HepG2 (cell line): ENCODE data around the gene TSKU. TPM values are rescaled to one million over a fixed set of nuclear protein-coding genes. Genes with fewer than 3 reads are reported as not detected.
A peak's percentile ranks its signal among the peaks of the same experiment; 100 is the strongest.

ENCODE experiments used
- CEBPG ChIP-seq: IDR thresholded peaks from 2 replicates; pipeline ENCODE4 v1.6.1; 2016
- ELF1 ChIP-seq: sonication (generic); formaldehyde crosslinking; IDR thresholded peaks from 2 replicates; pipeline ENCODE4 v1.4.0; 2020; ENCODE audit warnings: missing genetic modification reagents
- EP300 ChIP-seq, 3 experiments: sonication (generic) in 1 of 3; formaldehyde crosslinking in 1 of 3; IDR thresholded peaks; 2 replicates each; pipeline versions ENCODE4 v1.5.1 to v1.6.1; 2011 to 2020; ENCODE audit warnings: low read depth in 2 of 3, low read length in 2 of 3, borderline replicate concordance in 1 of 3, improper control_type of control experiment in 1 of 3, mild to moderate bottlenecking in 1 of 3, missing genetic modification reagents in 1 of 3, moderate library complexity in 1 of 3
- GATA4 ChIP-seq: sonication (generic); IDR thresholded peaks from 2 replicates; pipeline ENCODE4 v1.6.1; 2016; ENCODE audit warnings: antibody characterized with exemption, low read depth, borderline replicate concordance
- HDAC1 ChIP-seq: sonication (generic); formaldehyde crosslinking; IDR thresholded peaks from 2 replicates; pipeline ENCODE4 v1.5.1; 2020; ENCODE audit warnings: mild to moderate bottlenecking, missing genetic modification reagents
- HNRNPK ChIP-seq: fragments of 200-400 bp; formaldehyde crosslinking; IDR thresholded peaks from 2 replicates; pipeline ENCODE4 v1.6.1; 2018; ENCODE audit warnings: low read length, low read depth, moderate library complexity, mild to moderate bottlenecking; ENCODE audit not compliant: poor library complexity, severe bottlenecking
- NCOR1 ChIP-seq: fragments of 200-600 bp; sonication (generic); IDR thresholded peaks from 2 replicates; pipeline ENCODE4 v1.7.0; 2017; ENCODE audit warnings: antibody characterized with exemption, low read length, borderline replicate concordance
- TEAD3 ChIP-seq: optimal IDR thresholded peaks from 2 replicates; pipeline ENCODE3; 2016; ENCODE audit warnings: borderline replicate concordance
- YEATS4 ChIP-seq: sonication (generic); formaldehyde crosslinking; IDR thresholded peaks from 2 replicates; pipeline ENCODE4 v1.4.0; 2020; ENCODE audit warnings: missing genetic modification reagents, borderline replicate concordance
- ZNF550 ChIP-seq: sonication (generic); formaldehyde crosslinking; IDR thresholded peaks from 2 replicates; pipeline ENCODE4 v1.4.0; 2020; ENCODE audit warnings: mild to moderate bottlenecking, missing genetic modification reagents, borderline replicate concordance
- ZNF574 ChIP-seq: sonication (generic); formaldehyde crosslinking; IDR thresholded peaks from 2 replicates; pipeline ENCODE4 v1.4.0; 2020; ENCODE audit warnings: missing genetic modification reagents
- ZNF614 ChIP-seq: IDR thresholded peaks from 2 replicates; pipeline ENCODE4 v1.6.1; 2018; ENCODE audit warnings: missing biosample characterization, missing genetic modification reagents, inconsistent platforms, borderline replicate concordance
- ZNF816 ChIP-seq: sonication (generic); formaldehyde crosslinking; IDR thresholded peaks from 2 replicates; pipeline ENCODE4 v1.8.0; 2022; ENCODE audit warnings: missing genetic modification reagents, mild to moderate bottlenecking, borderline replicate concordance
- ZNF841 ChIP-seq: sonication (generic); formaldehyde crosslinking; IDR thresholded peaks from 2 replicates; pipeline ENCODE4 v1.8.1; 2023; ENCODE audit warnings: missing genetic modification reagents, borderline replicate concordance
- polyA plus RNA-seq, 8 experiments: library from polyadenylated mRNA; depleted of rRNA in 3 of 8; stranded (reverse) in 7 of 8; unstranded in 1 of 8; fragments of >200 nt; fragmentation: Illumina TruSeq in 4 of 8; extraction: Trizol in 4 of 8; gene quantifications; 2 replicates each; pipeline versions ENCODE4 v1.2.1 to v1.2.3, GENCODE V29; 2011 to 2016; ENCODE audit warnings: low read depth in 4 of 8, missing spikeins in 1 of 8, mixed read lengths in 1 of 8; ENCODE audit not compliant: insufficient read depth in 1 of 8
- total RNA-seq, 5 experiments: library from RNA; depleted of rRNA; stranded (reverse); fragments of >200 nt; fragmentation: Illumina TruSeq; extraction: Trizol; gene quantifications; 2 replicates each; pipeline ENCODE4 v1.2.3, GENCODE V29; 2016; ENCODE audit warnings: low read depth in 1 of 5
- TF ChIP-seq, protein P1 (sequence below): IDR thresholded peaks from 2 replicates; pipeline ENCODE4 v1.6.1; 2018; ENCODE audit warnings: missing genetic modification reagents, mild to moderate bottlenecking, missing compliant biosample characterization
- TF ChIP-seq, protein P2 (sequence below): sonication (generic); formaldehyde crosslinking; IDR thresholded peaks from 2 replicates; pipeline ENCODE4 v1.4.0; 2020; ENCODE audit warnings: missing genetic modification reagents, borderline replicate concordance
- TF ChIP-seq, protein P3 (sequence below): sonication (generic); formaldehyde crosslinking; IDR thresholded peaks from 2 replicates; pipeline ENCODE4 v1.5.0; 2020; ENCODE audit warnings: mild to moderate bottlenecking, missing genetic modification reagents

Gene TSKU
- total and polyA plus RNA-seq, 2 of the 13 experiments (the other 11 are each of a cell fraction or from before 2014, with no cell fraction given): 20.3 to 21.4 TPM

GRCh38 chr11:76781046-76781801 lies 1.9 kb upstream of the TSKU start (continued):
- peak; percentile 55 for TF ChIP-seq ZNF574 (CRISPR knock-in tag)
- TF ChIP-seq ZNF550: no peak
- TF ChIP-seq NCOR1: peak; percentile 76; the same call in 1 of the 2 replicates
- TF ChIP-seq ZNF816 (CRISPR knock-in tag): no peak
- TF ChIP-seq TEAD3: peak; percentile 84
- peak; percentile 17; the same call in 1 of the 2 replicates for TF ChIP-seq ELF1 (CRISPR knock-in tag)
- TF ChIP-seq YEATS4 (CRISPR knock-in tag): 0 out of 2 replicates have a peak, but pooled peaks have one; percentile 25
- peak; percentile 37; the same call in 1 of the 2 replicates for TF ChIP-seq GATA4
- TF ChIP-seq HDAC1: 0 out of 2 replicates have a peak, but pooled peaks have one; percentile 32
- TF ChIP-seq, protein P1, sequence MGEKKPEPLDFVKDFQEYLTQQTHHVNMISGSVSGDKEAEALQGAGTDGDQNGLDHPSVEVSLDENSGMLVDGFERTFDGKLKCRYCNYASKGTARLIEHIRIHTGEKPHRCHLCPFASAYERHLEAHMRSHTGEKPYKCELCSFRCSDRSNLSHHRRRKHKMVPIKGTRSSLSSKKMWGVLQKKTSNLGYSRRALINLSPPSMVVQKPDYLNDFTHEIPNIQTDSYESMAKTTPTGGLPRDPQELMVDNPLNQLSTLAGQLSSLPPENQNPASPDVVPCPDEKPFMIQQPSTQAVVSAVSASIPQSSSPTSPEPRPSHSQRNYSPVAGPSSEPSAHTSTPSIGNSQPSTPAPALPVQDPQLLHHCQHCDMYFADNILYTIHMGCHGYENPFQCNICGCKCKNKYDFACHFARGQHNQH: peak; percentile 65; the same call in 1 of the 2 replicates
- TF ChIP-seq ZNF614 (CRISPR knock-in tag): peak; percentile 45; the same call in 1 of the 2 replicates
- TF ChIP-seq HNRNPK: peak; percentile 10
- TF ChIP-seq EP300 (IDR thresholded peaks at IDR 0.05; ENCODE audit: low read depth in 2 of 2, low read length in 2 of 2): peak in 1 of 2 experiments; percentile 49; a peak in 1 of 4 replicates
- TF ChIP-seq EP300 (CRISPR knock-in tag; IDR thresholded peaks at IDR 0.05; ENCODE audit: borderline replicate concordance): 0 out of 2 replicates have a peak, but pooled peaks have one; percentile 6
- peak; percentile 47; the same call in 1 of the 2 replicates for TF ChIP-seq CEBPG (CRISPR knock-in tag)
- TF ChIP-seq ZNF841 (CRISPR knock-in tag): no peak
- TF ChIP-seq, protein P2, sequence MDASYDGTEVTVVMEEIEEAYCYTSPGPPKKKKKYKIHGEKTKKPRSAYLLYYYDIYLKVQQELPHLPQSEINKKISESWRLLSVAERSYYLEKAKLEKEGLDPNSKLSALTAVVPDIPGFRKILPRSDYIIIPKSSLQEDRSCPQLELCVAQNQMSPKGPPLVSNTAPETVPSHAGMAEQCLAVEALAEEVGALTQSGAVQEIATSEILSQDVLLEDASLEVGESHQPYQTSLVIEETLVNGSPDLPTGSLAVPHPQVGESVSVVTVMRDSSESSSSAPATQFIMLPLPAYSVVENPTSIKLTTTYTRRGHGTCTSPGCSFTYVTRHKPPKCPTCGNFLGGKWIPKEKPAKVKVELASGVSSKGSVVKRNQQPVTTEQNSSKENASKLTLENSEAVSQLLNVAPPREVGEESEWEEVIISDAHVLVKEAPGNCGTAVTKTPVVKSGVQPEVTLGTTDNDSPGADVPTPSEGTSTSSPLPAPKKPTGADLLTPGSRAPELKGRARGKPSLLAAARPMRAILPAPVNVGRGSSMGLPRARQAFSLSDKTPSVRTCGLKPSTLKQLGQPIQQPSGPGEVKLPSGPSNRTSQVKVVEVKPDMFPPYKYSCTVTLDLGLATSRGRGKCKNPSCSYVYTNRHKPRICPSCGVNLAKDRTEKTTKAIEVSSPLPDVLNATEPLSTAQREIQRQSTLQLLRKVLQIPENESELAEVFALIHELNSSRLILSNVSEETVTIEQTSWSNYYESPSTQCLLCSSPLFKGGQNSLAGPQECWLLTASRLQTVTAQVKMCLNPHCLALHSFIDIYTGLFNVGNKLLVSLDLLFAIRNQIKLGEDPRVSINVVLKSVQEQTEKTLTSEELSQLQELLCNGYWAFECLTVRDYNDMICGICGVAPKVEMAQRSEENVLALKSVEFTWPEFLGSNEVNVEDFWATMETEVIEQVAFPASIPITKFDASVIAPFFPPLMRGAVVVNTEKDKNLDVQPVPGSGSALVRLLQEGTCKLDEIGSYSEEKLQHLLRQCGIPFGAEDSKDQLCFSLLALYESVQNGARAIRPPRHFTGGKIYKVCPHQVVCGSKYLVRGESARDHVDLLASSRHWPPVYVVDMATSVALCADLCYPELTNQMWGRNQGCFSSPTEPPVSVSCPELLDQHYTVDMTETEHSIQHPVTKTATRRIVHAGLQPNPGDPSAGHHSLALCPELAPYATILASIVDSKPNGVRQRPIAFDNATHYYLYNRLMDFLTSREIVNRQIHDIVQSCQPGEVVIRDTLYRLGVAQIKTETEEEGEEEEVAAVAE (CRISPR knock-in tag): no peak
- TF ChIP-seq, protein P3, sequence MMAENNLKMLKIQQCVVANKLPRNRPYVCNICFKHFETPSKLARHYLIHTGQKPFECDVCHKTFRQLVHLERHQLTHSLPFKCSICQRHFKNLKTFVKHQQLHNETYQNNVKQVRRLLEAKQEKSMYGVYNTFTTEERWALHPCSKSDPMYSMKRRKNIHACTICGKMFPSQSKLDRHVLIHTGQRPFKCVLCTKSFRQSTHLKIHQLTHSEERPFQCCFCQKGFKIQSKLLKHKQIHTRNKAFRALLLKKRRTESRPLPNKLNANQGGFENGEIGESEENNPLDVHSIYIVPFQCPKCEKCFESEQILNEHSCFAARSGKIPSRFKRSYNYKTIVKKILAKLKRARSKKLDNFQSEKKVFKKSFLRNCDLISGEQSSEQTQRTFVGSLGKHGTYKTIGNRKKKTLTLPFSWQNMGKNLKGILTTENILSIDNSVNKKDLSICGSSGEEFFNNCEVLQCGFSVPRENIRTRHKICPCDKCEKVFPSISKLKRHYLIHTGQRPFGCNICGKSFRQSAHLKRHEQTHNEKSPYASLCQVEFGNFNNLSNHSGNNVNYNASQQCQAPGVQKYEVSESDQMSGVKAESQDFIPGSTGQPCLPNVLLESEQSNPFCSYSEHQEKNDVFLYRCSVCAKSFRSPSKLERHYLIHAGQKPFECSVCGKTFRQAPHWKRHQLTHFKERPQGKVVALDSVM (CRISPR knock-in tag): peak; percentile 50; the same call in 1 of the 2 replicates
